ENCODE measurements around the gene CD79A. TPM values are rescaled to one million over a fixed set of nuclear protein-coding genes. Genes with fewer than 3 reads are reported as not detected.

CD79A gene
- total RNA-seq, 1 donor from 2014 or later, result 0.32 TPM

Other genes starting within 250 kb of the CD79A start
- gene CEACAM7, start 189.0 kb upstream of the CD79A start, total RNA-seq, result 2.6 TPM
- 1.2 TPM for gene CEACAM5, start 168.7 kb upstream of the CD79A start, total RNA-seq
- 61.6 TPM for gene CEACAM6, start 121.7 kb upstream of the CD79A start, total RNA-seq
- 0.78 TPM for gene CEACAM3, start 80.7 kb upstream of the CD79A start, total RNA-seq
- not detected for gene LYPD4, start 32.6 kb upstream of the CD79A start, total RNA-seq
- not detected for gene DMRTC2, start 32.2 kb upstream of the CD79A start, total RNA-seq
- gene RPS19, start 17.0 kb upstream of the CD79A start, total RNA-seq, result 1,211 TPM
- gene ARHGEF1, start 5.9 kb downstream of the CD79A start, total RNA-seq, result 115 TPM
- gene ERFL, start 51.2 kb downstream of the CD79A start, total RNA-seq, result 3.4 TPM
- 188 TPM for gene RABAC1, start 82.0 kb downstream of the CD79A start, total RNA-seq
- 0.60 TPM for gene ATP1A3, start 117.0 kb downstream of the CD79A start, total RNA-seq
- gene GRIK5, start 192.9 kb downstream of the CD79A start, total RNA-seq, result 9.8 TPM
- 17.1 TPM for gene ZNF574, start 198.9 kb downstream of the CD79A start, total RNA-seq

Measured in mucosa of gallbladder (tissue), 1 donor.